ENCODE measurements around the gene BRPF3.

BRPF3 gene

GRCh38 chr6:36200998-36201596, 4.6 kb downstream of the BRPF3 start:
- TF ChIP-seq ZFX (IDR thresholded peaks at IDR 0.05), result no peak
- TF ChIP-seq, protein P1, sequence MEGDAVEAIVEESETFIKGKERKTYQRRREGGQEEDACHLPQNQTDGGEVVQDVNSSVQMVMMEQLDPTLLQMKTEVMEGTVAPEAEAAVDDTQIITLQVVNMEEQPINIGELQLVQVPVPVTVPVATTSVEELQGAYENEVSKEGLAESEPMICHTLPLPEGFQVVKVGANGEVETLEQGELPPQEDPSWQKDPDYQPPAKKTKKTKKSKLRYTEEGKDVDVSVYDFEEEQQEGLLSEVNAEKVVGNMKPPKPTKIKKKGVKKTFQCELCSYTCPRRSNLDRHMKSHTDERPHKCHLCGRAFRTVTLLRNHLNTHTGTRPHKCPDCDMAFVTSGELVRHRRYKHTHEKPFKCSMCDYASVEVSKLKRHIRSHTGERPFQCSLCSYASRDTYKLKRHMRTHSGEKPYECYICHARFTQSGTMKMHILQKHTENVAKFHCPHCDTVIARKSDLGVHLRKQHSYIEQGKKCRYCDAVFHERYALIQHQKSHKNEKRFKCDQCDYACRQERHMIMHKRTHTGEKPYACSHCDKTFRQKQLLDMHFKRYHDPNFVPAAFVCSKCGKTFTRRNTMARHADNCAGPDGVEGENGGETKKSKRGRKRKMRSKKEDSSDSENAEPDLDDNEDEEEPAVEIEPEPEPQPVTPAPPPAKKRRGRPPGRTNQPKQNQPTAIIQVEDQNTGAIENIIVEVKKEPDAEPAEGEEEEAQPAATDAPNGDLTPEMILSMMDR (conservative IDR thresholded peaks at IDR 0.05), result no peak
- no peak overlapping the region for H3K27ac ChIP-seq

GRCh38 chr6:36201612-36202011, 5.1 kb downstream of the BRPF3 start:
- TF ChIP-seq, protein P1 (conservative IDR thresholded peaks at IDR 0.05), result no peak
- no peak for TF ChIP-seq ZFX (IDR thresholded peaks at IDR 0.05)
- H3K27ac ChIP-seq, result no peak overlapping the region

GRCh38 chr6:36202101-36202500, 5.6 kb downstream of the BRPF3 start:
- no peak overlapping the region for H3K27ac ChIP-seq
- no peak for TF ChIP-seq ZFX (IDR thresholded peaks at IDR 0.05)
- TF ChIP-seq, protein P1 (conservative IDR thresholded peaks at IDR 0.05), result no peak

GRCh38 chr6:36204068-36204753, 7.7 kb downstream of the BRPF3 start:
- TF ChIP-seq, protein P1 (conservative IDR thresholded peaks at IDR 0.05), result no peak
- no peak for TF ChIP-seq ZFX (IDR thresholded peaks at IDR 0.05)
- H3K27ac ChIP-seq, result no peak overlapping the region

DNA sequence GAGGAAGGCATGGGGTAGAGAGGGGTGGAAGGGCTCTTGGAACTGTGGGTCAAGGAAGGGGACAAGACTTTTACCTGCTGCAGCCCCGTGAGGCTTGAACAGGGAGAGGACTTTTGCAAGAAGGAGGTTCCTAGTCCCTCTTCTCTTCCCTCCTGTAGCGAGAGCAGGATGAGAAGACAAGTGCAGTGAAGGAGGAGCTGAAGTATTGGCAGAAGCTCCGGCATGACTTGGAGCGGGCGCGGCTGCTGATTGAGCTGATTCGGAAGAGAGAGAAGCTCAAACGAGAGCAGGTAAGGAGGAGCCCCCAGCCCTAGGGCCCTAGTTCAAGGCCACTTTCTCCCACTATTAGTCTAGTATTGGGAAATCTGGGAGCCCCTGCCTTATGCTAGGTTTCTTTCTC, 10.6 kb downstream of the BRPF3 start:
- no peak overlapping the region for H3K27ac ChIP-seq
- TF ChIP-seq, protein P1 (conservative IDR thresholded peaks at IDR 0.05), result no peak
- no peak for TF ChIP-seq ZFX (IDR thresholded peaks at IDR 0.05)

DNA sequence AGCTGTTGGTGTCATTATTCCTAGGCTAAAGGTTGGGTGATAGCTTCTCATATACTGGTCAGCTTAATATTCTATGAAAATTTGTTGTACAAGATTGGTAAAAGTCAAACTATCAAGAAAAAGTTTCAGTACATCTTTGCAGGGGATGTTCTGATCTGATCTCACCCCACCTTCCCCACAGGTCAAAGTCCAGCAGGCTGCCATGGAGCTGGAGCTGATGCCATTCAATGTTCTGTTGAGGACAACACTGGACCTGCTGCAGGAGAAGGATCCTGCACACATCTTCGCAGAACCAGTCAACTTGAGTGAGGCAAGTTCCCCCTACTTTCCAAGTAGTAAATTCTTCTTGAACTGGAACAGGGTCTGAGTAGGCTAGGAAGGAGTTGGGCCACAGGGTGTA, 13.1 kb downstream of the BRPF3 start:
- H3K27ac ChIP-seq, result no peak overlapping the region

DNA sequence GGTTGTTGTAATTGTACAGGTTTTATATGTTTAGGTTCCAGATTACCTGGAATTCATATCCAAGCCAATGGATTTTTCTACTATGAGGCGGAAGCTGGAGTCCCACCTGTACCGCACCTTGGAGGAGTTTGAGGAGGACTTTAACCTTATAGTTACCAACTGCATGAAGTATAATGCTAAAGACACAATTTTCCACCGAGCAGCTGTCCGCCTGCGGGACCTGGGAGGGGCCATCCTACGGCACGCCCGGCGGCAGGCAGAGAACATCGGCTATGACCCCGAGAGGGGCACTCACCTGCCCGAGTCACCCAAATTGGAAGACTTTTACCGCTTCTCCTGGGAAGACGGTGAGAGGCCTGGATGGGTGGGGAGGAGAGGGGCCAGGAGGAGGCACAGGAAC, 13.6 kb downstream of the BRPF3 start:
- no peak overlapping the region for H3K27ac ChIP-seq
- TF ChIP-seq, protein P1 (conservative IDR thresholded peaks at IDR 0.05), result no peak
- TF ChIP-seq ZFX (IDR thresholded peaks at IDR 0.05), result no peak

More for the DNA sequence above, 13.1 kb downstream of the BRPF3 start:
- TF ChIP-seq, protein P1 (conservative IDR thresholded peaks at IDR 0.05), result no peak
- TF ChIP-seq ZFX (IDR thresholded peaks at IDR 0.05), result no peak
